Caco-2 (cell line): ENCODE data around the gene SPINK8. TPM values are rescaled to one million over a fixed set of nuclear protein-coding genes. Genes with fewer than 3 reads are reported as not detected.

ENCODE experiments used
- BruUV-seq: library from RNA; stranded (reverse); fragments of 400-500 nt; replicated peaks from 2 replicates; lab custom pipeline; 2021; lab: Mats Ljungman, UMichigan
- CTCF ChIA-PET: fragments of 300-600 bp; sonication (Branson Sonifier 250); formaldehyde crosslinking; loops from one replicate; lab custom pipeline; 2022; ENCODE audit warnings: antibody characterized with exemption; lab: Charles Lee
- POLR2A ChIA-PET: fragments of 300-600 bp; sonication (Branson Sonifier 250); formaldehyde crosslinking; loops from one replicate; lab custom pipeline; 2022; ENCODE audit warnings: antibody characterized with exemption; lab: Charles Lee
- DNase-seq, 2 experiments: peaks; one replicate each; pipeline versions ENCODE4 v3.0.0 to v3.0.0-alpha.2; 2020 to 2022
- H3K27me3 ChIP-seq: replicated peaks from 2 replicates; pipeline ENCODE4 v1.6.0; 2011; ENCODE audit warnings: low read length; ENCODE audit not compliant: control insufficient read depth, insufficient read depth
- H3K36me3 ChIP-seq: 2 replicates; pipeline ENCODE4 v1.5.1; 2011; ENCODE audit warnings: low read length; ENCODE audit not compliant: control insufficient read depth, insufficient read depth
- H3K4me1 ChIP-seq: fragments of 250-450 bp; sonication (Bioruptor Pico); 2 replicates; pipeline ENCODE4 v1.5.1; 2020; ENCODE audit warnings: mild to moderate bottlenecking
- H3K4me3 ChIP-seq: 2 replicates; pipeline ENCODE4 v1.5.1; 2011; ENCODE audit warnings: low read depth, mild to moderate bottlenecking, control low read depth, low read length
- H3K9me3 ChIP-seq: fragments of 250-450 bp; sonication (Bioruptor Pico); 2 replicates; pipeline ENCODE4 v1.5.1; 2020; ENCODE audit warnings: mild to moderate bottlenecking, moderate library complexity
- H3K27ac Mint-ChIP-seq: one replicate; pipeline ENCODE4 v1.8.0; 2022; ENCODE audit warnings: mixed read lengths; ENCODE audit not compliant: unreplicated experiment
- H3K27me3 Mint-ChIP-seq: one replicate; pipeline ENCODE4 v1.8.0; 2022; ENCODE audit warnings: mixed read lengths; ENCODE audit not compliant: insufficient read depth, unreplicated experiment
- H3K36me3 Mint-ChIP-seq: one replicate; pipeline ENCODE4 v1.8.0; 2022; ENCODE audit warnings: mild to moderate bottlenecking, mixed read lengths; ENCODE audit not compliant: insufficient read depth, unreplicated experiment
- H3K4me1 Mint-ChIP-seq: one replicate; pipeline ENCODE4 v1.8.0; 2022; ENCODE audit warnings: low read depth, mixed read lengths; ENCODE audit not compliant: unreplicated experiment
- H3K4me3 Mint-ChIP-seq: one replicate; pipeline ENCODE4 v1.8.0; 2022; ENCODE audit warnings: mild to moderate bottlenecking, moderate library complexity, mixed read lengths; ENCODE audit not compliant: unreplicated experiment
- H3K9me3 Mint-ChIP-seq: one replicate; pipeline ENCODE4 v1.8.0; 2022; ENCODE audit warnings: mixed read lengths; ENCODE audit not compliant: unreplicated experiment
- intact Hi-C: fragments of 100-400 bp; cut with micrococcal nuclease; formaldehyde crosslinking; loops from one replicate; pipeline ENCODE4 v1.10.0; 2022; ENCODE audit not compliant: unreplicated experiment
- total RNA-seq: library from RNA; stranded (reverse); gene quantifications from 2 replicates; pipeline ENCODE4 v1.2.3, GENCODE V29; 2022
- TF ChIP-seq, protein P1 (sequence below), 2 experiments: fragments of 200-600 bp in 1 of 2; IDR thresholded peaks; 1 replicate in 1 of 2; 2 replicates in 1 of 2; pipeline versions ENCODE4 v1.5.1 to v1.8.0; 2011 to 2022; ENCODE audit warnings: antibody characterized with exemption in 1 of 2, control low read depth in 1 of 2, inconsistent platforms in 1 of 2, low read depth in 1 of 2, low read length in 1 of 2, mild to moderate bottlenecking in 1 of 2, moderate library complexity in 1 of 2; ENCODE audit not compliant: insufficient read depth in 1 of 2, severe bottlenecking in 1 of 2, unreplicated experiment in 1 of 2

The SPINK8 gene
- total RNA-seq, 1 experiment from 2014 or later = not detected

DNA sequence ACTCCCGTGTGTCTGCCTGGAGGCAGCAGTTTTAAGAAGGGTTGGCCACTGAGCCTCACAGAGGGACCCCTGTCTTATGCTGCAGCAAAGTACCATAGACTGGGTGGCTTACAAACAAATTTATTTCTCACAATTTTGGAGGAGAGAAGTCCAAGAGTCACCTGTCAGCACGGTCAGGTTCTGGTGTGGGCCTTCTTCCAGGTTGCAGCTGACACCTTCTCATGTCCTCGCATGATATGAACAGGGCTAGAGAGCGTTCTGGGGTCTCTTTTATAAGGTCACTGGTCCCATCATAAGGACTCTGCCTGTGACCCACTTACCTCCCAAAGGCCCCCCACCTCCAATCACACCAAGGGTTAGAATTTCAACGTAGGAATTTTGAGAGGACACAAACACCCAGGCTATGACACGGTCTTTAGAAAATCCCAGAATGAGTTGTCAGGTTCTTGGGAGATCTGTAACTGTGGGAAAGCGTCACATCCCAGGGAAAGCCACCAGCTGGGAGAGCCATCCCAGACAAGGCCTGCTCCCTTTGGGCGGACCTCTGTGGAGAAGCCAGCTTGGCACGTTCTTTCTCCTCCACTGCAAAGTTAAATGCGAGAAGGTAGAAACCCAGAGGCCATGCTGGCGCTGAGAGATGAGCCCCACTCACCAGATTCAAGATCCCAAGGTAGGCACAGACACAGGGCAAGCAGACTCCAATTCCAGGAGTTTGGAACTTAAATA, 38.4 kb upstream of the SPINK8 start, which contains the start of gene FBXW12:
FBXW12 (plus strand) TSS at position 569 of the 726 bp plus-strand sequence. CDS start 549 bp downstream, outside the sequence.
- ChIA-PET POLR2A (interaction anchor here (1.4 kb wide), 1 partner anchor 15 kb away, joined by 3 read pairs; no protein-coding TSS in a partner anchor), CTCF (interaction anchor here (1.0 to 1.7 kb wide), 3 partner anchors 25 to 64 kb away, joined by 5 to 9 read pairs (median 6); no protein-coding TSS in a partner anchor)
- Histone ChIP-seq H3K4me1 (peaks cover 19% of the 10 kb centered on the region), H3K4me3 (no peak within 1 kb of the TSS), H3K9me3 (no peaks in the 10 kb centered on the region), H3K27me3 (no peaks in the 10 kb centered on the region), H3K36me3 (no peaks in the 10 kb centered on the region)
- DNase-seq = no peak
- H3K36me3 Mint-ChIP-seq = peaks cover 4% of the 10 kb centered on the region
- H3K27ac Mint-ChIP-seq = peak within 1 kb of the TSS; percentile 79
- H3K4me1 Mint-ChIP-seq = peaks cover 42% of the 10 kb centered on the region
- BruUV-seq = no TSS peak
- H3K27me3 Mint-ChIP-seq = no peaks in the 10 kb centered on the region
- TF ChIP-seq, protein P1, sequence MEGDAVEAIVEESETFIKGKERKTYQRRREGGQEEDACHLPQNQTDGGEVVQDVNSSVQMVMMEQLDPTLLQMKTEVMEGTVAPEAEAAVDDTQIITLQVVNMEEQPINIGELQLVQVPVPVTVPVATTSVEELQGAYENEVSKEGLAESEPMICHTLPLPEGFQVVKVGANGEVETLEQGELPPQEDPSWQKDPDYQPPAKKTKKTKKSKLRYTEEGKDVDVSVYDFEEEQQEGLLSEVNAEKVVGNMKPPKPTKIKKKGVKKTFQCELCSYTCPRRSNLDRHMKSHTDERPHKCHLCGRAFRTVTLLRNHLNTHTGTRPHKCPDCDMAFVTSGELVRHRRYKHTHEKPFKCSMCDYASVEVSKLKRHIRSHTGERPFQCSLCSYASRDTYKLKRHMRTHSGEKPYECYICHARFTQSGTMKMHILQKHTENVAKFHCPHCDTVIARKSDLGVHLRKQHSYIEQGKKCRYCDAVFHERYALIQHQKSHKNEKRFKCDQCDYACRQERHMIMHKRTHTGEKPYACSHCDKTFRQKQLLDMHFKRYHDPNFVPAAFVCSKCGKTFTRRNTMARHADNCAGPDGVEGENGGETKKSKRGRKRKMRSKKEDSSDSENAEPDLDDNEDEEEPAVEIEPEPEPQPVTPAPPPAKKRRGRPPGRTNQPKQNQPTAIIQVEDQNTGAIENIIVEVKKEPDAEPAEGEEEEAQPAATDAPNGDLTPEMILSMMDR (IDR thresholded peaks at IDR 0.05; ENCODE audit: insufficient read depth in 1 of 2, low read depth in 1 of 2, low read length in 1 of 2, severe bottlenecking in 1 of 2, unreplicated experiment in 1 of 2) = no peak
- intact Hi-C loops = loop anchor here (2.0 kb wide), 1 partner anchor 25 kb away; no protein-coding TSS in a partner anchor
- H3K4me3 Mint-ChIP-seq = peak within 1 kb of the TSS; percentile 41
- no peaks in the 10 kb centered on the region for H3K9me3 Mint-ChIP-seq

- intact Hi-C loops = no loop called here
These were observed 36.9 kb upstream of the SPINK8 start for GRCh38 chr3:48370333-48370713.

DNA sequence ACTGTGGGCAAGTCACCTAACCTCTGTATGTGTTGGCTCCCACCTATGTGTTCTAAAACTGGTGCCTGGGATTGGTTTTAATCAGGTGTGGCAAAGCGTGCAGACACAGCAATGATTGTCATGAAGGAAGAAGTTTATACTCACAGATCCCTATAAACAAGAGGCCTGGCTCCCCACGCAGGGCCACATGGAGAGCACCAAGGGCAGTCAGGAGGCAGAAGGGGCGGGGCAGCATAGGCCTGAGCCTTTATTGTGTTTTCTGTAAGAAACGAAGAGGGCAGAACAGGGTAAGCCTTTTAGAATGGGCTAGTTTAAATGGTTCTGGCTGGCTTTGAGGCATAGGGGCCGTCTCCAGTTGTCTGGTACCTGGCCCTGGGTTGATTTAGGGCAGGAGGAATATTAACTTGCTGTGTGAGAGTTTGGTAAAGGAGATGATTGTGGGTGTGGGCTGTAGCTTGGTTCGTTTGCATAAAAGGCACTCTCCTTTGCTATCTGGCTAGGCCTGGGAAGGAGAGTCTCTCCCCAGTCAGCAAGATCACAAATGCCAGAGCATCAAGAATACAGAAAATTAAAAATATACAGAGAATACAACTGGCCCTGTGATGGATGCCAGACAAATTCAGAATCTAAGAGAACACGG, 36.4 kb upstream of the SPINK8 start:
- intact Hi-C loops = no loop called here
- Mint-ChIP-seq H3K4me1 (peaks cover 42% of the 10 kb centered on the region), H3K27me3 (no peaks in the 10 kb centered on the region), H3K27ac (no peak overlapping the region), H3K36me3 (peaks cover 4% of the 10 kb centered on the region), H3K4me3 (no peak overlapping the region), H3K9me3 (peaks cover 13% of the 10 kb centered on the region)
- no TSS peak for BruUV-seq
- DNase-seq = no peak
- no peaks in the 10 kb centered on the region for H3K9me3 ChIP-seq
- ChIA-PET CTCF (no interaction called here), POLR2A (no interaction called here)
- TF ChIP-seq, protein P1 (IDR thresholded peaks at IDR 0.05; ENCODE audit: insufficient read depth in 1 of 2, low read depth in 1 of 2, low read length in 1 of 2, severe bottlenecking in 1 of 2, unreplicated experiment in 1 of 2) = no peak
- H3K27me3 ChIP-seq = no peaks in the 10 kb centered on the region
- no peaks in the 10 kb centered on the region for H3K36me3 ChIP-seq
- peaks cover 19% of the 10 kb centered on the region for H3K4me1 ChIP-seq
- H3K4me3 ChIP-seq = no peak overlapping the region

More at GRCh38 chr3:48370333-48370713, 36.9 kb upstream of the SPINK8 start:
- BruUV-seq = no TSS peak
- H3K9me3 ChIP-seq = no peaks in the 10 kb centered on the region
- TF ChIP-seq, protein P1 (IDR thresholded peaks at IDR 0.05; ENCODE audit: insufficient read depth in 1 of 2, low read depth in 1 of 2, low read length in 1 of 2, severe bottlenecking in 1 of 2, unreplicated experiment in 1 of 2) = no peak
- POLR2A ChIA-PET = no interaction called here
- H3K27me3 Mint-ChIP-seq = no peaks in the 10 kb centered on the region
- DNase-seq = no peak
- H3K27ac Mint-ChIP-seq = no peak overlapping the region
- H3K36me3 Mint-ChIP-seq = peaks cover 4% of the 10 kb centered on the region
- H3K9me3 Mint-ChIP-seq = peaks cover 7% of the 10 kb centered on the region
- no peaks in the 10 kb centered on the region for H3K36me3 ChIP-seq
- H3K4me1 Mint-ChIP-seq = peaks cover 42% of the 10 kb centered on the region
- no peak overlapping the region for H3K4me3 ChIP-seq
- H3K4me1 ChIP-seq = peaks cover 19% of the 10 kb centered on the region
- H3K27me3 ChIP-seq = no peaks in the 10 kb centered on the region
- no peak overlapping the region for H3K4me3 Mint-ChIP-seq
- CTCF ChIA-PET = no interaction called here
